Stomach smooth muscle (tissue), 2 donors: Measurements from ENCODE around the gene TTC31.
"Not testable (repeated sequence)": the region's sequence is repeated elsewhere in the genome, so short reads cannot be mapped to it uniquely, and the experiment has no call there.

Experiments used
- H3K27ac ChIP-seq: one replicate; pipeline ENCODE4 v1.7.0; 2013; ENCODE audit warnings: mild to moderate bottlenecking, low read length, inconsistent platforms
- H3K27me3 ChIP-seq, 2 donors: one replicate each; pipeline ENCODE4 v1.7.0; 2013; ENCODE audit warnings: low read length in 2 of 2; ENCODE audit not compliant: insufficient read depth in 2 of 2, control insufficient read depth in 1 of 2
- H3K36me3 ChIP-seq, 2 donors: one replicate each; pipeline ENCODE4 v1.7.0; 2013; ENCODE audit warnings: low read length in 2 of 2; ENCODE audit not compliant: control insufficient read depth in 2 of 2, insufficient read depth in 2 of 2
- H3K4me1 ChIP-seq: one replicate; pipeline ENCODE4 v1.7.0; 2013; ENCODE audit warnings: low read length; ENCODE audit not compliant: control insufficient read depth, insufficient read depth
- H3K4me3 ChIP-seq, 2 donors: one replicate each; pipeline ENCODE4 v1.7.0; 2013; ENCODE audit warnings: low read length in 2 of 2
- H3K9ac ChIP-seq, 2 donors: one replicate each; pipeline ENCODE4 v1.7.0; 2013; ENCODE audit warnings: low read length in 2 of 2, mild to moderate bottlenecking in 1 of 2
- H3K9me3 ChIP-seq, 2 donors: one replicate each; pipeline ENCODE4 v1.7.0; 2013; ENCODE audit warnings: low read length in 2 of 2; ENCODE audit not compliant: control insufficient read depth in 2 of 2
- donor health status: healthy.
- donor health status: Pancreatic carcinoma.

Gene TTC31

GRCh38 chr2:74471332-74472065, 11.4 kb upstream of the TTC31 start:
- Histone ChIP-seq H3K27ac (peak overlapping the region; percentile 89), H3K9me3 (no peaks in the 10 kb centered on the region), H3K4me3 (peak overlapping the region; percentile 96 to 97)

GRCh38 chr2:74472086-74472944, 10.6 kb upstream of the TTC31 start, which contains the start of gene MRPL53:
Gene MRPL53, minus strand, starts transcription at chr2:74472680. Its CDS starts 20 bp downstream, at chr2:74472660.
- H3K27ac ChIP-seq = peak within 1 kb of the TSS; percentile 89
- peaks cover 15 to 17% of the 10 kb centered on the region in 2 donors for H3K36me3 ChIP-seq
- no peaks in the 10 kb centered on the region for H3K9me3 ChIP-seq
- H3K4me3 ChIP-seq = peak within 1 kb of the TSS; percentile 96 to 97
- H3K27me3 ChIP-seq = no peaks in the 10 kb centered on the region
- peaks cover 22% of the 10 kb centered on the region for H3K4me1 ChIP-seq
- peak within 1 kb of the TSS; percentile 83 to 95 for H3K9ac ChIP-seq

More at GRCh38 chr2:74471332-74472065, 11.4 kb upstream of the TTC31 start:
- Histone ChIP-seq H3K9ac (peak overlapping the region; percentile 83 to 95), H3K36me3 (peaks cover 14 to 16% of the 10 kb centered on the region in 2 donors), H3K4me1 (peaks cover 22% of the 10 kb centered on the region), H3K27me3 (no peaks in the 10 kb centered on the region)

- Histone ChIP-seq H3K27ac (peak overlapping the region; percentile 89), H3K4me1 (peaks cover 22% of the 10 kb centered on the region), H3K36me3 (peaks cover 19 to 21% of the 10 kb centered on the region in 2 donors), H3K9ac (peak overlapping the region; percentile 83 to 95), H3K27me3 (no peaks in the 10 kb centered on the region), H3K4me3 (peak overlapping the region; percentile 96 to 97), H3K9me3 (no peaks in the 10 kb centered on the region)
Observed at GRCh38 chr2:74472945-74473258, 10.0 kb upstream of the TTC31 start.

- Histone ChIP-seq H3K27ac (no peak overlapping the region), H3K36me3 (peaks cover 21 to 22% of the 10 kb centered on the region in 2 donors), H3K27me3 (no peaks in the 10 kb centered on the region), H3K9me3 (no peaks in the 10 kb centered on the region), H3K9ac (no peak overlapping the region), H3K4me1 (peaks cover 22% of the 10 kb centered on the region), H3K4me3 (no peak overlapping the region)
Observed at GRCh38 chr2:74474481-74474880, 8.4 kb upstream of the TTC31 start.

- H3K27ac ChIP-seq = no peak overlapping the region
- H3K27me3 ChIP-seq = no peaks in the 10 kb centered on the region
- H3K36me3 ChIP-seq = peaks cover 22% of the 10 kb centered on the region in 2 donors
- no peaks in the 10 kb centered on the region for H3K9me3 ChIP-seq
- no peak overlapping the region for H3K4me3 ChIP-seq
- H3K9ac ChIP-seq = no peak overlapping the region
- peaks cover 22% of the 10 kb centered on the region for H3K4me1 ChIP-seq
Observed at GRCh38 chr2:74474899-74475298, 8.0 kb upstream of the TTC31 start.

GRCh38 chr2:74481431-74481830, 1.4 kb upstream of the TTC31 start:
- Histone ChIP-seq H3K9ac (peak overlapping the region; percentile 80 to 87), H3K4me1 (peaks cover 28% of the 10 kb centered on the region), H3K36me3 (peaks cover 13 to 18% of the 10 kb centered on the region in 2 donors), H3K9me3 (no peaks in the 10 kb centered on the region), H3K27me3 (no peaks in the 10 kb centered on the region), H3K27ac (peak overlapping the region; percentile 88), H3K4me3 (peak overlapping the region; percentile 99 to 100)

- Histone ChIP-seq H3K4me3 (peak overlapping the region; percentile 99 to 100), H3K27me3 (no peaks in the 10 kb centered on the region), H3K4me1 (peaks cover 28% of the 10 kb centered on the region), H3K36me3 (peaks cover 13 to 17% of the 10 kb centered on the region in 2 donors), H3K27ac (peak overlapping the region; percentile 88), H3K9me3 (no peaks in the 10 kb centered on the region), H3K9ac (peak overlapping the region; percentile 80 to 87)
Observed at GRCh38 chr2:74481961-74482800, 700 bp upstream of the TTC31 start.

- not testable (repeated sequence) for H3K9me3 ChIP-seq, H3K27me3 ChIP-seq
- peak overlapping the region; percentile 80 to 87 for H3K9ac ChIP-seq
- peak overlapping the region; percentile 88 for H3K27ac ChIP-seq
- H3K4me3 ChIP-seq = peak overlapping the region; percentile 99 to 100
- peaks cover 8 to 16% of the 10 kb centered on the region in 2 donors for H3K36me3 ChIP-seq
- H3K4me1 ChIP-seq = peaks cover 28% of the 10 kb centered on the region
Observed at GRCh38 chr2:74483675-74484164, 839 bp downstream of the TTC31 start.

GRCh38 chr2:74486141-74486540, 3.3 kb downstream of the TTC31 start:
- no peaks in the 10 kb centered on the region for H3K9me3 ChIP-seq
- peaks cover 20% of the 10 kb centered on the region for H3K4me1 ChIP-seq
- H3K27ac ChIP-seq = no peak overlapping the region
- no peak overlapping the region for H3K4me3 ChIP-seq
- no peak overlapping the region for H3K9ac ChIP-seq
- H3K27me3 ChIP-seq = no peaks in the 10 kb centered on the region
- H3K36me3 ChIP-seq = peaks cover 18 to 21% of the 10 kb centered on the region in 2 donors
